Endothelial cell of umbilical vein (primary cell): ENCODE data around the gene LRCH1. TPM values are rescaled to one million over a fixed set of nuclear protein-coding genes. Genes with fewer than 3 reads are reported as not detected.

Experiments
- BruUV-seq: library from RNA; stranded (reverse); fragments of 400-500 nt; replicated peaks from 2 replicates; lab custom pipeline; 2021; lab: Mats Ljungman, UMichigan
- CTCF ChIA-PET: fragments of 300-600, 350-600 bp; sonication (Branson Sonifier 250); formaldehyde crosslinking; loops from one replicate; lab custom pipeline; 2021; ENCODE audit warnings: antibody characterized with exemption, inconsistent platforms; lab: Charles Lee
- POLR2A ChIA-PET: fragments of 300-600, 350-600 bp; sonication (Branson Sonifier 250); formaldehyde crosslinking; loops from one replicate; lab custom pipeline; 2021; ENCODE audit warnings: antibody characterized with exemption, inconsistent platforms; lab: Charles Lee
- DNase-seq: peaks from one replicate; pipeline ENCODE4 v3.0.0-alpha.2; 2011; ENCODE audit warnings: low read depth, low spot score
- FAIRE-seq: peaks from 2 replicates; lab custom pipeline; 2011; peaks lifted over from hg19 to GRCh38; lab: Jason Lieb, UNC
- H2AFZ ChIP-seq: 2 replicates; pipeline ENCODE4 v1.6.0; 2012; ENCODE audit warnings: low read depth, low read length, control low read depth, inconsistent platforms
- H3K27ac ChIP-seq: 2 replicates; pipeline ENCODE4 v1.5.1; 2011; ENCODE audit warnings: low read depth, mild to moderate bottlenecking, control low read depth, low read length, moderate library complexity; ENCODE audit not compliant: insufficient read depth
- H3K27me3 ChIP-seq, 2 experiments: 2 replicates each; pipeline versions ENCODE4 v1.6.0 to v1.6.1; 2011; ENCODE audit warnings: low read length in 2 of 2, mixed read lengths in 1 of 2; ENCODE audit not compliant: control insufficient read depth in 2 of 2, insufficient read depth in 2 of 2
- H3K36me3 ChIP-seq, 2 experiments: 2 replicates in 1 of 2; 3 replicates in 1 of 2; pipeline ENCODE4 v1.5.1; 2011; ENCODE audit warnings: low read length in 2 of 2, mild to moderate bottlenecking in 1 of 2, moderate library complexity in 1 of 2; ENCODE audit not compliant: control insufficient read depth in 2 of 2, insufficient read depth in 2 of 2; ENCODE audit errors: extremely low read depth in 1 of 2
- H3K4me1 ChIP-seq: 3 replicates; pipeline ENCODE4 v1.5.1; 2011; ENCODE audit warnings: mild to moderate bottlenecking, low read length; ENCODE audit not compliant: control insufficient read depth, insufficient read depth; ENCODE audit errors: extremely low read depth
- H3K4me2 ChIP-seq: 2 replicates; pipeline ENCODE4 v1.6.1; 2011; ENCODE audit warnings: low read length, control low read depth, mixed read lengths; ENCODE audit not compliant: insufficient read depth
- H3K4me3 ChIP-seq, 3 experiments: fragments of 200-600 bp in 1 of 3; sonication (generic), shearing (Covaris generic) in 1 of 3; replicated peaks in 1 of 3; 2 replicates each; pipeline ENCODE4 v1.5.1; 2011 to 2016; ENCODE audit warnings: control low read depth in 3 of 3, low read length in 3 of 3, mild to moderate bottlenecking in 2 of 3, inconsistent platforms in 1 of 3, low read depth in 1 of 3, moderate library complexity in 1 of 3; ENCODE audit not compliant: insufficient read depth in 1 of 3
- H3K79me2 ChIP-seq: 2 replicates; pipeline ENCODE4 v1.6.0; 2012; ENCODE audit warnings: low read length, inconsistent platforms; ENCODE audit not compliant: control insufficient read depth, insufficient read depth
- H3K9ac ChIP-seq: replicated peaks from 2 replicates; pipeline ENCODE3; 2011; ENCODE audit warnings: low read length, control low read depth; ENCODE audit not compliant: insufficient read depth; ENCODE audit errors: extremely low read depth
- H3K9me1 ChIP-seq: replicated peaks from 3 replicates; pipeline ENCODE4 v1.6.0; 2011; ENCODE audit warnings: mild to moderate bottlenecking, low read length; ENCODE audit not compliant: control insufficient read depth, insufficient read depth; ENCODE audit errors: extremely low read depth
- H3K9me3 ChIP-seq: replicated peaks from 2 replicates; pipeline ENCODE4 v1.5.1; 2012; ENCODE audit warnings: low read length, inconsistent platforms; ENCODE audit not compliant: control insufficient read depth, insufficient read depth
- H4K20me1 ChIP-seq: replicated peaks from 2 replicates; pipeline ENCODE3; 2011; ENCODE audit warnings: mild to moderate bottlenecking, low read length; ENCODE audit not compliant: control insufficient read depth, insufficient read depth; ENCODE audit errors: extremely low read depth
- CTCF ChIP-seq, 2 donors: IDR thresholded peaks; 1 replicate in 1 of 2; 2 replicates in 1 of 2; pipeline ENCODE4 v1.5.1; 2011; ENCODE audit warnings: low read length in 2 of 2, mild to moderate bottlenecking in 2 of 2, moderate library complexity in 2 of 2, control low read depth in 1 of 2, inconsistent platforms in 1 of 2, low read depth in 1 of 2; ENCODE audit not compliant: insufficient read depth in 1 of 2; ENCODE audit errors: extremely low read depth in 1 of 2
- EZH2 ChIP-seq: IDR thresholded peaks from 2 replicates; pipeline ENCODE4 v1.6.1; 2012; ENCODE audit warnings: borderline replicate concordance, low read depth, mild to moderate bottlenecking, moderate library complexity, low read length, inconsistent platforms; ENCODE audit not compliant: severe bottlenecking
- FOS ChIP-seq: IDR thresholded peaks from 2 replicates; pipeline ENCODE4 v1.6.1; 2011; ENCODE audit warnings: mild to moderate bottlenecking, low read length, moderate library complexity, borderline replicate concordance; ENCODE audit not compliant: insufficient read depth
- GATA2 ChIP-seq: IDR thresholded peaks from 2 replicates; pipeline ENCODE4 v1.7.0; 2011; ENCODE audit warnings: low read depth, mild to moderate bottlenecking, moderate library complexity, mixed read lengths, low read length; ENCODE audit not compliant: insufficient read length, insufficient read depth
- JUN ChIP-seq: IDR thresholded peaks from 2 replicates; pipeline ENCODE4 v1.6.1; 2011; ENCODE audit warnings: borderline replicate concordance, low read depth; ENCODE audit not compliant: insufficient read length, insufficient read depth
- MAX ChIP-seq: IDR thresholded peaks from 2 replicates; pipeline ENCODE4 v1.6.1; 2011; ENCODE audit not compliant: insufficient read depth, insufficient read length
- MYC ChIP-seq: IDR thresholded peaks from one replicate; pipeline ENCODE4 v1.6.1; 2011; ENCODE audit warnings: mild to moderate bottlenecking, low read depth, low read length
- POLR2A ChIP-seq: IDR thresholded peaks from 2 replicates; pipeline ENCODE4 v1.6.1; 2012; ENCODE audit warnings: low read depth, mild to moderate bottlenecking, control low read depth, low read length
- POLR2AphosphoS5 ChIP-seq: IDR thresholded peaks from 2 replicates; pipeline ENCODE4 v1.6.1; 2012; ENCODE audit warnings: low read depth, mild to moderate bottlenecking, control low read depth, low read length, moderate library complexity; ENCODE audit not compliant: insufficient read depth
- dilution Hi-C: fragments of 300-500 bp; cut with MboI; formaldehyde crosslinking; loops from one replicate; pipeline ENCODE4 v1.15.0; 2019; ENCODE audit warnings: low sequenced_read_pairs; ENCODE audit not compliant: extremely low pct_ligation_motif_present
- intact Hi-C: fragments of 100-400 bp; cut with micrococcal nuclease; formaldehyde crosslinking; loops from one replicate; pipeline ENCODE4 v1.10.0; 2022
- polyA plus RNA-seq, 4 experiments: library from polyadenylated mRNA; depleted of rRNA in 3 of 4; stranded (reverse) in 3 of 4; unstranded in 1 of 4; fragments of >200 nt; gene quantifications; 2 replicates each; pipeline versions ENCODE4 v1.2.1 to v1.2.3, GENCODE V29; 2011 to 2012; ENCODE audit warnings: missing spikeins in 1 of 4
- total RNA-seq: library from RNA; stranded (reverse); gene quantifications from 2 replicates; pipeline ENCODE4 v1.2.3, GENCODE V29; 2021

LRCH1 gene
- total and polyA plus RNA-seq, 2 donors (not counting 3 experiments of a cell fraction or from before 2014, with no cell fraction given): 5.4 to 16.5 TPM

- no TSS peak for BruUV-seq
- CTCF ChIA-PET: no interaction called here
- H3K36me3 ChIP-seq: peaks cover 0 to 3% of the 10 kb centered on the region in 2 experiments
Measured at GRCh38 chr13:46748300-46748699, 195.3 kb downstream of the LRCH1 start.

More at GRCh38 chr13:46748300-46748699, 195.3 kb downstream of the LRCH1 start:
- DNase-seq: no peak
- intact Hi-C loops (no loop called here), dilution Hi-C loops (no loop called here)
- no peaks in the 10 kb centered on the region for H3K9me1 ChIP-seq
- H3K9ac ChIP-seq: no peak overlapping the region
- H3K27me3 ChIP-seq: no peaks in the 10 kb centered on the region
- no peak overlapping the region for H3K4me3 ChIP-seq
- POLR2A ChIA-PET: no interaction called here
- no peaks in the 10 kb centered on the region for H4K20me1 ChIP-seq
- no peak for FAIRE-seq
- H2AFZ ChIP-seq: no peak overlapping the region
- no peak overlapping the region for H3K27ac ChIP-seq
- no peaks in the 10 kb centered on the region for H3K4me1 ChIP-seq
- no peaks in the 10 kb centered on the region for H3K9me3 ChIP-seq
- no peak overlapping the region for H3K4me2 ChIP-seq
- no peaks in the 10 kb centered on the region for H3K79me2 ChIP-seq
- no peak for TF ChIP-seq CTCF (IDR thresholded peaks at IDR 0.05; ENCODE audit: extremely low read depth in 1 of 2, insufficient read depth in 1 of 2, low read depth in 1 of 2, low read length in 2 of 2)
- no peak for TF ChIP-seq POLR2AphosphoS5
- no peak for TF ChIP-seq MAX
- TF ChIP-seq GATA2: no peak
- no peak for TF ChIP-seq MYC
- TF ChIP-seq FOS: no peak
- no peak for TF ChIP-seq JUN
- TF ChIP-seq EZH2: no peak
- no peak for TF ChIP-seq POLR2A
